Nephron (organoid): ENCODE results near the gene SNRK.

ENCODE experiments used
- H3K27ac Mint-ChIP-seq, 3 experiments: 2 replicates each; pipeline ENCODE4 v1.8.0; 2020; ENCODE audit warnings: mixed read lengths in 3 of 3, mild to moderate bottlenecking in 2 of 3, moderate library complexity in 1 of 3
- H3K27me3 Mint-ChIP-seq: 2 replicates; pipeline ENCODE4 v1.8.0; 2021; ENCODE audit warnings: low read depth, mild to moderate bottlenecking, moderate library complexity, mixed read lengths
- H3K36me3 Mint-ChIP-seq: 2 replicates; pipeline ENCODE4 v1.8.0; 2020; ENCODE audit warnings: low read depth, mixed read lengths
- H3K4me1 Mint-ChIP-seq: 2 replicates; pipeline ENCODE4 v1.8.0; 2020; ENCODE audit warnings: mixed read lengths
- H3K4me3 Mint-ChIP-seq, 3 experiments: 2 replicates each; pipeline ENCODE4 v1.8.0; 2020; ENCODE audit warnings: mild to moderate bottlenecking in 3 of 3, mixed read lengths in 3 of 3, moderate library complexity in 2 of 3
- H3K9me3 Mint-ChIP-seq: 2 replicates; pipeline ENCODE4 v1.8.0; 2020; ENCODE audit warnings: mixed read lengths
- TF ChIP-seq, protein P1 (sequence below), 3 experiments: fragments of 200-600 bp; sonication (generic); IDR thresholded peaks; one replicate each; pipeline ENCODE4 v1.5.0; 2021; ENCODE audit warnings: antibody characterized with exemption in 3 of 3; ENCODE audit not compliant: unreplicated experiment in 3 of 3

SNRK gene

DNA sequence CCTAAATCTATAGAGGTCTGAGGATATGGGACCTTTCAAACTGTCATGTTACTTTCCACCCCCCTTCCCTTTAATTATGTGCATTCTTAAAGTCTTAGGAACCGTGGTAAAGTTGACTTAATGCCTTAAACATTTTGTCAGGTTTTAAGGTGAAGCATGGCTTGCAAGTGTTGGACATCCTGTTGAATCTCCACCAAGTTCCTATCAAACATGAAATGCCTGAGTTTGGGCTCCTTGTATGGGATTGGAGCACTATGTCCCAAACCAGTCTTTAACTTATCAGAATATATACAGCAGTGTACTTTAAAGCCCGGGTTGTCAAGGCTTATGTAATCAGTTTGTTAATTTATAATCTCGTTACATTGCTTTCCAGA lies 1.1 kb downstream of the SNRK start:
- Mint-ChIP-seq H3K36me3 (peaks cover 9% of the 10 kb centered on the region), H3K9me3 (no peaks in the 10 kb centered on the region)

DNA sequence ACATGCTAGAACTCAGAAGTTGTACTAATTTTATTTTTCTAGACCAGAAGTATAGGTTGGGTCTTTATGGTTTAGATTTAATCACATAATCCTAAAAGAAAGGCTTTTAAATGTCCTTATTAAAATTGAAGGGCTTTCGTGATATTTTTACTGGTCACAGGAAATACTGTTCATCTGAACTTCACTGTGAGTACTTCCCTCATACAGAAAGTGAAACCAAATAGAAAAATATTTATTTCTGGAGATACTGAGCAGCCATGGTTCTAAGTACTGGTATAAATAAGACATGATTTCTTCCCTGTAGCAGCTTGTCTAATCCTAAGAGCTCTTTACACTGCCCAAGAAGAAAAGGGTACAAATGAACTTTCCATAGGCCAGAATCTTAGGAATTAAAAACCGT lies 2.0 kb downstream of the SNRK start:
- TF ChIP-seq, protein P1, sequence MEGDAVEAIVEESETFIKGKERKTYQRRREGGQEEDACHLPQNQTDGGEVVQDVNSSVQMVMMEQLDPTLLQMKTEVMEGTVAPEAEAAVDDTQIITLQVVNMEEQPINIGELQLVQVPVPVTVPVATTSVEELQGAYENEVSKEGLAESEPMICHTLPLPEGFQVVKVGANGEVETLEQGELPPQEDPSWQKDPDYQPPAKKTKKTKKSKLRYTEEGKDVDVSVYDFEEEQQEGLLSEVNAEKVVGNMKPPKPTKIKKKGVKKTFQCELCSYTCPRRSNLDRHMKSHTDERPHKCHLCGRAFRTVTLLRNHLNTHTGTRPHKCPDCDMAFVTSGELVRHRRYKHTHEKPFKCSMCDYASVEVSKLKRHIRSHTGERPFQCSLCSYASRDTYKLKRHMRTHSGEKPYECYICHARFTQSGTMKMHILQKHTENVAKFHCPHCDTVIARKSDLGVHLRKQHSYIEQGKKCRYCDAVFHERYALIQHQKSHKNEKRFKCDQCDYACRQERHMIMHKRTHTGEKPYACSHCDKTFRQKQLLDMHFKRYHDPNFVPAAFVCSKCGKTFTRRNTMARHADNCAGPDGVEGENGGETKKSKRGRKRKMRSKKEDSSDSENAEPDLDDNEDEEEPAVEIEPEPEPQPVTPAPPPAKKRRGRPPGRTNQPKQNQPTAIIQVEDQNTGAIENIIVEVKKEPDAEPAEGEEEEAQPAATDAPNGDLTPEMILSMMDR (IDR thresholded peaks at IDR 0.05; ENCODE audit: unreplicated experiment in 3 of 3), result no peak
- peaks cover 9% of the 10 kb centered on the region for H3K36me3 Mint-ChIP-seq
- H3K9me3 Mint-ChIP-seq, result no peaks in the 10 kb centered on the region
- peaks cover 12% of the 10 kb centered on the region for H3K27me3 Mint-ChIP-seq
- H3K4me3 Mint-ChIP-seq, result peak overlapping the region; percentile 89 to 98 (median 94)
- H3K27ac Mint-ChIP-seq, result peak overlapping the region; percentile 12 to 79 (median 59)
- H3K4me1 Mint-ChIP-seq, result peaks cover 39% of the 10 kb centered on the region

More for the DNA sequence above, 1.1 kb downstream of the SNRK start:
- TF ChIP-seq, protein P1 (IDR thresholded peaks at IDR 0.05; ENCODE audit: unreplicated experiment in 3 of 3), result no peak
- H3K4me1 Mint-ChIP-seq, result peaks cover 39% of the 10 kb centered on the region
- peaks cover 17% of the 10 kb centered on the region for H3K27me3 Mint-ChIP-seq
- H3K27ac Mint-ChIP-seq, result peak overlapping the region; percentile 92 to 94 (median 93)
- peak overlapping the region; percentile 89 to 98 (median 94) for H3K4me3 Mint-ChIP-seq

- H3K27me3 Mint-ChIP-seq, result peaks cover 12% of the 10 kb centered on the region
- H3K27ac Mint-ChIP-seq, result peak overlapping the region; percentile 12 to 79 (median 59)
- H3K4me3 Mint-ChIP-seq, result peak overlapping the region; percentile 89 to 98 (median 94)
- no peaks in the 10 kb centered on the region for H3K9me3 Mint-ChIP-seq
- TF ChIP-seq, protein P1 (IDR thresholded peaks at IDR 0.05; ENCODE audit: unreplicated experiment in 3 of 3), result no peak
- peaks cover 9% of the 10 kb centered on the region for H3K36me3 Mint-ChIP-seq
- H3K4me1 Mint-ChIP-seq, result peaks cover 39% of the 10 kb centered on the region
Measured at GRCh38 chr3:43288850-43289249, 2.5 kb downstream of the SNRK start.

DNA sequence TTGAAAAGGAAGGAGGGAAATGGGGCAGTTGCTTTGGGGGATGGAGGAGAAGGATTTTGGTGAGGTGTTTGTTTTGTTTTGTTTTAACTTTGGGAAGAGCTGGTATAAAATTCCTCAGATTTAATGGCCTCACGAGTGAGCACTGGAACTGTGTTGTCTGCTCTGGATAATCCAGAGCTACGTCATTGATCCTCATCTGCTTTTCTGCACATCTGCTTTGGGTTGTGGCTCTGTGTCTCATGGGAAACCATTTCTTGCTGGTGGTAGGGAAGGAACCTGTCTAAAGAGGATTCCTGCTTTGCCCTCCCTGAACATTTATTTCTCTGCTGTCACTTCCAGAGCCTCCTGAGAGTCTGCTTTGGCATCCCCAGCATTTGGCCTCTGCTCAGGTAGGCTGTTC lies 3.1 kb downstream of the SNRK start:
- peak overlapping the region; percentile 12 to 79 (median 59) for H3K27ac Mint-ChIP-seq
- no peaks in the 10 kb centered on the region for H3K9me3 Mint-ChIP-seq
- peaks cover 39% of the 10 kb centered on the region for H3K4me1 Mint-ChIP-seq
- H3K27me3 Mint-ChIP-seq, result peaks cover 9% of the 10 kb centered on the region
- H3K4me3 Mint-ChIP-seq, result peak overlapping the region; percentile 89 to 98 (median 94)
- peaks cover 9% of the 10 kb centered on the region for H3K36me3 Mint-ChIP-seq
- TF ChIP-seq, protein P1 (IDR thresholded peaks at IDR 0.05; ENCODE audit: unreplicated experiment in 3 of 3), result no peak

DNA sequence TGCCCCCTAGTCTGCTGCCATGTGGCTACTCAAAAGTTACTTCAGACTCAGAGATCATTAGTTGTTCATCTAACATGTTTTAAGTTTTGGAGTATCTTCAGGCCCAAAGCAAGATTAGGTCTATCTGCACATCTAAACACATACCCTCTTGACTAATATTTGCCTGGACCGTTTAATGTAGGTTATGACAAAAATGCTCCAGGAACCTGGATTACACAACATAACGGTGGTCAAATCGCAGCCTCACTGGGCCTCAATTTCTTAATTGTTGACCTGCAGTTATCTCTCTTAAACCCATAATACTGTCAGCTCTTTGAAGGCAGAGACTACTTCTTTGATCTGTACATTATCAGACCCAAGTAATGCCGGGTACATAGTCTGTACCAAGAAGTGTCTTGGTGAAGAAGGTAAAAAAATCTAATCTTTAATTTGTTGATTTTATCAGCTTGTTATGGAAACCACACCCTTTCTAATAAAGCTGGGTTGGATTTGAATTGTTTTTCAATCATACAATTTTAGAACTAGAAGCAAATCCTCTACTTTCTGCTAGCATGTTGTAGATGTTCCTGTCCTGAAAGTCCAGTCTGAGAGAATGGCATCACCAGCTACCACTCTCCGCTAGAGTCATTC lies 3.6 kb downstream of the SNRK start:
- H3K27ac Mint-ChIP-seq, result peak overlapping the region in 2 of 3 experiments; percentile 4 to 79
- H3K4me3 Mint-ChIP-seq, result peak overlapping the region; percentile 89 to 98 (median 94)
- peaks cover 39% of the 10 kb centered on the region for H3K4me1 Mint-ChIP-seq
- H3K27me3 Mint-ChIP-seq, result peaks cover 8% of the 10 kb centered on the region
- H3K9me3 Mint-ChIP-seq, result no peaks in the 10 kb centered on the region
- H3K36me3 Mint-ChIP-seq, result peaks cover 9% of the 10 kb centered on the region
- TF ChIP-seq, protein P1 (IDR thresholded peaks at IDR 0.05; ENCODE audit: unreplicated experiment in 3 of 3), result no peak

- Mint-ChIP-seq H3K4me3 (peak overlapping the region in 1 of 3 experiments; percentile 34), H3K36me3 (peaks cover 9% of the 10 kb centered on the region), H3K9me3 (no peaks in the 10 kb centered on the region), H3K4me1 (peaks cover 39% of the 10 kb centered on the region), H3K27me3 (no peaks in the 10 kb centered on the region), H3K27ac (peak overlapping the region in 2 of 3 experiments; percentile 16 to 37)
- TF ChIP-seq, protein P1 (IDR thresholded peaks at IDR 0.05; ENCODE audit: unreplicated experiment in 3 of 3), result no peak
Measured at GRCh38 chr3:43290956-43291355, 4.6 kb downstream of the SNRK start.
